ENCODE measurements around the gene CLDN9. TPM values are rescaled to one million over a fixed set of nuclear protein-coding genes. Genes with fewer than 3 reads are reported as not detected.

CLDN9 gene
- total and polyA plus RNA-seq, 9 of the 15 experiments (the other 6 are each of a cell fraction or from before 2014, with no cell fraction given) = 0.12 to 0.44 (median 0.22) TPM; not detected in 4

DNA sequence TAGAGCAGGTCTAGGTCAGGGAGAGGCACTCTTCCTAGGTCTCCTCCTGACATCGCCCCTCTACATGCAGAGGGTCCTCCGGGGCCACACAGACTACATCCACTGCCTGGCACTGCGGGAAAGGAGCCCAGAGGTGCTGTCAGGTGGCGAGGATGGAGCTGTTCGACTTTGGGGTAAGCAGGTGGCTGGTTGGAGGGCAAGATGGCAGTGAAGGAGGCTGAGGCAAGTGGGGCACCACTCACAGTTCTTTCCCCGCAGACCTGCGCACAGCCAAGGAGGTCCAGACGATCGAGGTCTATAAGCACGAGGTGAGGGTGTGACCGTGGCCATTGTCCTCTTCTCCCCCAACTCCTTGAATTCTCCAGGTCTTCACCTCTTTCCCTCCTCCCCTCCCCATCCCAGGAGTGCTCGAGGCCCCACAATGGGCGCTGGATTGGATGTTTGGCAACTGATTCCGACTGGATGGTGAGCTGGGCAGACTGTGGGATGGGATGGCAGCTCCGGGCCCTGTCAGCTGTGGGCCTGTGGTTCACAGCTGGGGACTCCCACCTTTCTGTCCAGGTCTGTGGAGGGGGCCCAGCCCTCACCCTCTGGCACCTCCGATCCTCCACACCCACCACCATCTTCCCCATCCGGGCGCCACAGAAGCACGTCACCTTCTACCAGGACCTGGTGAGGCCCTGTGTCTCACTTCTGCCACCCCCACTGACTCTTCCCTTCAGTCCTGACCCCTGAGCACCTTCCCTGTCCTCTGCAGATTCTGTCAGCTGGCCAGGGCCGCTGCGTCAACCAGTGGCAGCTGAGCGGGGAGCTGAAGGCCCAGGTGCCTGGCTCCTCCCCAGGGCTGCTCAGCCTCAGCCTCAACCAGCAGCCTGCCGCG, 14.1 kb downstream of the CLDN9 start (continued):
- TF ChIP-seq, protein P1, sequence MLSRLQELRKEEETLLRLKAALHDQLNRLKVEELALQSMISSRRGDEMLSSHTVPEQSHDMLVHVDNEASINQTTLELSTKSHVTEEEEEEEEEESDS (CRISPR knock-in tag; IDR thresholded peaks at IDR 0.05) = no peak
- no peak for TF ChIP-seq MIER1 (IDR thresholded peaks at IDR 0.05; ENCODE audit: low read depth)

DNA sequence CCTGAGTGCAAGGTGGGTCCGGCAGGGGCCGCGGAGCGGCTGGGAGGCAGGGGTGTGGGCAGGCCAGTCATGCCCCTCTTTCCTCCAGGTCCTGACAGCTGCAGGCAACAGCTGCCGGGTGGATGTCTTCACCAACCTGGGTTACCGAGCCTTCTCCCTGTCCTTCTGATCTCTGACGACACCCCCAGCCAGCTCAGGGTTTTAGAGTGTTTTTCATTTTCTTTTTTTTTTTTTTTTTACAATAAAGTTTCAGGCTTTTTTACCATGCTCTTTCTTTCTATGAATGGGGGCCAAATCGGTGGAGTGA, 14.7 kb downstream of the CLDN9 start:
- in situ Hi-C loops (cut with MboI) = no loop called here
- H3K4me1 ChIP-seq (replicated peaks in 1 of 2; ENCODE audit: control insufficient read depth in 2 of 2, insufficient read depth in 2 of 2, low read length in 2 of 2) = peaks cover 24 to 81% of the 10 kb centered on the region in 2 experiments
- H3K4me3 ChIP-seq = no peak overlapping the region
- ChIA-PET CTCF (ENCODE audit: low intra/inter-chr PET ratio) (interaction anchor here (0.8 kb wide), 1 partner anchor 24 kb away, joined by 3 read pairs; no protein-coding TSS in a partner anchor), POLR2A (interaction anchor here (0.6 to 1.9 kb wide), 7 partner anchors 19 to 130 kb away, joined by 3 to 6 read pairs (median 4); no protein-coding TSS in a partner anchor)
- no peaks in the 10 kb centered on the region for H3K9me3 ChIP-seq (replicated peaks; ENCODE audit: control insufficient read depth, insufficient read depth, low read depth, low read length)
- no TSS peak for BruUV-seq (replicated peaks)
- H3K36me3 ChIP-seq (ENCODE audit: control insufficient read depth, insufficient read depth, low read length) = peaks cover 29% of the 10 kb centered on the region; the same call in 2 of the 3 replicates
- TF ChIP-seq, protein P2, sequence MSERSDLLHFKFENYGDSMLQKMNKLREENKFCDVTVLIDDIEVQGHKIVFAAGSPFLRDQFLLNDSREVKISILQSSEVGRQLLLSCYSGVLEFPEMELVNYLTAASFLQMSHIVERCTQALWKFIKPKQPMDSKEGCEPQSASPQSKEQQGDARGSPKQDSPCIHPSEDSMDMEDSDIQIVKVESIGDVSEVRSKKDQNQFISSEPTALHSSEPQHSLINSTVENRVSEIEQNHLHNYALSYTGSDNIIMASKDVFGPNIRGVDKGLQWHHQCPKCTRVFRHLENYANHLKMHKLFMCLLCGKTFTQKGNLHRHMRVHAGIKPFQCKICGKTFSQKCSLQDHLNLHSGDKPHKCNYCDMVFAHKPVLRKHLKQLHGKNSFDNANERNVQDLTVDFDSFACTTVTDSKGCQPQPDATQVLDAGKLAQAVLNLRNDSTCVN (CRISPR knock-in tag; IDR thresholded peaks at IDR 0.05) = no peak
- TF ChIP-seq ZBTB40 (IDR thresholded peaks at IDR 0.05) = 0 out of 2 replicates have a peak, but pooled peaks have one; percentile 14
- peak; percentile 61; the same call in 1 of the 2 replicates for TF ChIP-seq ZBTB40 (CRISPR knock-in tag; IDR thresholded peaks at IDR 0.05)
- no peak overlapping the region for H3K4me2 ChIP-seq (ENCODE audit: insufficient read depth, low read length)
- intact Hi-C loops (cut with micrococcal nuclease) = loop anchor here (10.0 kb wide), 1 partner anchor 63 kb away; the partner anchor contains the start of genes KREMEN2 and PAQR4
- peaks cover 13% of the 10 kb centered on the region; the same call in 1 of the 2 replicates for H4K20me1 ChIP-seq (replicated peaks; ENCODE audit: control insufficient read depth, insufficient read depth, low read length)
- no peak overlapping the region for H3K27ac ChIP-seq (ENCODE audit: extremely low read depth, low read depth, low read length)
- peaks cover 19% of the 10 kb centered on the region for H3K79me2 ChIP-seq (ENCODE audit: control insufficient read depth, insufficient read depth, low read length)
- peak overlapping the region in 1 of 2 experiments; percentile 31; a peak in 2 of 4 replicates for H3K9ac ChIP-seq (ENCODE audit: insufficient read depth in 1 of 2, low read depth in 2 of 2, low read length in 2 of 2)
- WGBS (ENCODE audit: insufficient coverage, low coverage, missing lambda C conversion rate) = 82% methylated on average over 8 of the region's 8 CpGs
- no peak for DNase-seq (ENCODE audit: extremely low read depth in 1 of 4, low spot score in 3 of 4)
- ATAC-seq = no peak
- FAIRE-seq = no peak
- peaks cover 12 to 32% of the 10 kb centered on the region in 2 experiments; a peak in 4 of 5 replicates for H3K27me3 ChIP-seq (ENCODE audit: control insufficient read depth in 2 of 2, insufficient read depth in 2 of 2, low read length in 2 of 2)
- H3K9me1 ChIP-seq (ENCODE audit: control insufficient read depth, insufficient read depth, low read length) = no peaks in the 10 kb centered on the region
- no peak overlapping the region for H2AFZ ChIP-seq (ENCODE audit: low read depth, low read length)
